SU-DHL-6 (cell line): ENCODE results near the gene FNIP2.
"Not testable (repeated sequence)": the region's sequence is repeated elsewhere in the genome, so short reads cannot be mapped to it uniquely, and the experiment has no call there.

Experiments
- H2AFZ ChIP-seq: fragments of 200-600 bp; sonication (generic); 2 replicates; pipeline ENCODE4 v1.6.1; 2014; ENCODE audit warnings: low read depth, mild to moderate bottlenecking, moderate library complexity, mixed read lengths, antibody characterized with exemption, low read length; ENCODE audit not compliant: severe bottlenecking
- H3F3A ChIP-seq: fragments of 200-600 bp; shearing (Covaris generic); 2 replicates; pipeline ENCODE4 v1.6.0; 2016; ENCODE audit warnings: antibody characterized with exemption, mild to moderate bottlenecking; ENCODE audit not compliant: insufficient read depth
- H3K27ac ChIP-seq: fragments of 200-600 bp; sonication (generic); 2 replicates; pipeline ENCODE4 v1.5.1; 2016; ENCODE audit warnings: low read depth, mild to moderate bottlenecking, low read length, moderate library complexity, mixed read lengths
- H3K27me3 ChIP-seq: fragments of 200-600 bp; sonication (generic), shearing (Covaris generic); 2 replicates; pipeline ENCODE4 v1.6.0; 2014; ENCODE audit warnings: mild to moderate bottlenecking, low read length
- H3K36me3 ChIP-seq: fragments of 200-600 bp; sonication (generic); 2 replicates; pipeline ENCODE4 v1.6.1; 2014; ENCODE audit warnings: mild to moderate bottlenecking, low read length, mixed read lengths
- H3K4me2 ChIP-seq: fragments of 300-600, 200-600 bp; shearing (Covaris generic), sonication (generic); 2 replicates; pipeline ENCODE4 v1.6.0; 2014; ENCODE audit warnings: low read length, low read depth, mild to moderate bottlenecking; ENCODE audit not compliant: poor library complexity, severe bottlenecking
- H3K4me3 ChIP-seq: fragments of 200-600 bp; sonication (generic); 2 replicates; pipeline ENCODE4 v1.5.1; 2014; ENCODE audit warnings: antibody characterized with exemption, low read length, mild to moderate bottlenecking, mixed read lengths; ENCODE audit not compliant: insufficient read depth, poor library complexity, severe bottlenecking
- H3K79me2 ChIP-seq: fragments of 200-600 bp; sonication (generic); 2 replicates; pipeline ENCODE4 v1.6.1; 2014; ENCODE audit warnings: mild to moderate bottlenecking, low read length, moderate library complexity; ENCODE audit not compliant: insufficient read depth
- H3K9ac ChIP-seq: fragments of 200-600 bp; sonication (generic); 2 replicates; pipeline ENCODE4 v1.7.0; 2014; ENCODE audit warnings: mild to moderate bottlenecking, low read length
- H3K9me2 ChIP-seq: fragments of 200-600 bp; sonication (generic); replicated peaks from 2 replicates; pipeline ENCODE4 v1.6.1; 2014; ENCODE audit warnings: low read length; ENCODE audit not compliant: insufficient read depth
- H3K9me3 ChIP-seq: fragments of 200-600 bp; sonication (generic); 2 replicates; pipeline ENCODE4 v1.6.1; 2014; ENCODE audit warnings: low read length, mixed read lengths; ENCODE audit not compliant: insufficient read depth
- H4K20me1 ChIP-seq: fragments of 200-600 bp; sonication (generic); 2 replicates; pipeline ENCODE4 v1.6.1; 2014; ENCODE audit warnings: low read depth, mild to moderate bottlenecking, antibody characterized with exemption, low read length, moderate library complexity, mixed read lengths
- CTCF ChIP-seq: fragments of 200-600 bp; sonication (generic); IDR thresholded peaks from one replicate; pipeline ENCODE4 v1.5.1; 2017; ENCODE audit warnings: antibody characterized with exemption, mild to moderate bottlenecking, low read length, moderate library complexity; ENCODE audit not compliant: insufficient read depth, poor library complexity, severe bottlenecking
- EZH2phosphoT487 ChIP-seq: fragments of 200-600 bp; sonication (generic), shearing (Covaris generic); conservative IDR thresholded peaks from 2 replicates; pipeline ENCODE4 v1.6.1; 2018; ENCODE audit warnings: mild to moderate bottlenecking, antibody characterized with exemption, low read length, moderate library complexity, mixed read lengths

The FNIP2 gene

GRCh38 chr4:158756588-158756987 lies 12.2 kb upstream of the FNIP2 start:
- Histone ChIP-seq H3K9me2 (no peaks in the 10 kb centered on the region), H4K20me1 (no peaks in the 10 kb centered on the region), H3K9me3 (no peaks in the 10 kb centered on the region), H3F3A (no peaks in the 10 kb centered on the region), H3K4me2 (no peak overlapping the region), H3K4me3 (no peak overlapping the region), H3K27ac (no peak overlapping the region), H3K79me2 (no peaks in the 10 kb centered on the region), H2AFZ (no peak overlapping the region), H3K9ac (no peak overlapping the region), H3K27me3 (no peaks in the 10 kb centered on the region), H3K36me3 (no peaks in the 10 kb centered on the region)
- TF ChIP-seq CTCF (no peak), EZH2phosphoT487 (no peak)

- Histone ChIP-seq H3K9me2 (no peaks in the 10 kb centered on the region), H4K20me1 (no peaks in the 10 kb centered on the region), H3K79me2 (no peaks in the 10 kb centered on the region), H3K9me3 (no peaks in the 10 kb centered on the region), H3K9ac (no peak overlapping the region), H2AFZ (no peak overlapping the region), H3K36me3 (no peaks in the 10 kb centered on the region), H3K27ac (no peak overlapping the region), H3F3A (no peaks in the 10 kb centered on the region), H3K27me3 (no peaks in the 10 kb centered on the region), H3K4me2 (no peak overlapping the region), H3K4me3 (no peak overlapping the region)
- TF ChIP-seq EZH2phosphoT487: no peak
- TF ChIP-seq CTCF: no peak
These were observed 10.7 kb upstream of the FNIP2 start for GRCh38 chr4:158758142-158758541.

- no peak overlapping the region for H3K4me2 ChIP-seq
- no peak overlapping the region for H3K4me3 ChIP-seq
- TF ChIP-seq CTCF (no peak), EZH2phosphoT487 (no peak)
- no peaks in the 10 kb centered on the region for H4K20me1 ChIP-seq
- no peaks in the 10 kb centered on the region for H3K9me2 ChIP-seq
- H3K9me3 ChIP-seq: no peaks in the 10 kb centered on the region
- no peak overlapping the region for H3K9ac ChIP-seq
- H3K79me2 ChIP-seq: no peaks in the 10 kb centered on the region
- no peaks in the 10 kb centered on the region for H3K36me3 ChIP-seq
- H3K27me3 ChIP-seq: no peaks in the 10 kb centered on the region
- no peaks in the 10 kb centered on the region for H3F3A ChIP-seq
- H3K27ac ChIP-seq: no peak overlapping the region
- H2AFZ ChIP-seq: no peak overlapping the region
These were observed 10.1 kb upstream of the FNIP2 start for GRCh38 chr4:158758703-158759102.

- H3K36me3 ChIP-seq, H2AFZ ChIP-seq, H3K79me2 ChIP-seq, H3K9ac ChIP-seq, H4K20me1 ChIP-seq, H3K4me3 ChIP-seq, H3K9me2 ChIP-seq, H3F3A ChIP-seq, H3K27ac ChIP-seq, H3K27me3 ChIP-seq, H3K9me3 ChIP-seq, H3K4me2 ChIP-seq: not testable (repeated sequence)
These were observed 9.3 kb upstream of the FNIP2 start for GRCh38 chr4:158759539-158759938.
